GM21423 (cell line): ENCODE results near the gene MAP2.
"Not testable (repeated sequence)": the region's sequence is repeated elsewhere in the genome, so short reads cannot be mapped to it uniquely, and the experiment has no call there.

Experiments
- ATAC-seq: cut with Tn5 transposase; IDR thresholded peaks from one replicate; pipeline ENCODE4 v1.9.1; 2021; ENCODE audit warnings: mild to moderate bottlenecking, moderate library complexity; ENCODE audit not compliant: unreplicated experiment

MAP2 gene

GRCh38 chr2:209472112-209472832 is 48.4 kb downstream of the MAP2 start:
- no peak for ATAC-seq

- no peak for ATAC-seq
Measured at GRCh38 chr2:209472871-209473270, 49.0 kb downstream of the MAP2 start.

- ATAC-seq = no peak
Measured at GRCh38 chr2:209473930-209474419, 50.1 kb downstream of the MAP2 start.

- no peak for ATAC-seq
Measured at GRCh38 chr2:209474960-209475359, 51.1 kb downstream of the MAP2 start.

GRCh38 chr2:209476367-209477208 is 52.7 kb downstream of the MAP2 start:
- ATAC-seq = no peak

GRCh38 chr2:209492296-209492695 is 68.4 kb downstream of the MAP2 start:
- ATAC-seq = not testable (repeated sequence)

GRCh38 chr2:209495068-209495620 is 71.3 kb downstream of the MAP2 start:
- ATAC-seq = not testable (repeated sequence)

GRCh38 chr2:209495855-209496585 is 72.2 kb downstream of the MAP2 start:
- ATAC-seq = no peak

GRCh38 chr2:209496586-209496982 is 72.7 kb downstream of the MAP2 start:
- no peak for ATAC-seq

GRCh38 chr2:209498614-209499013 is 74.8 kb downstream of the MAP2 start:
- ATAC-seq = no peak

- ATAC-seq = no peak
Measured at GRCh38 chr2:209499069-209499468, 75.2 kb downstream of the MAP2 start.

GRCh38 chr2:209501579-209501978 is 77.7 kb downstream of the MAP2 start:
- no peak for ATAC-seq

- no peak for ATAC-seq
Measured at GRCh38 chr2:209505410-209505809, 81.6 kb downstream of the MAP2 start.

- ATAC-seq = no peak
Measured at GRCh38 chr2:209508255-209508654, 84.4 kb downstream of the MAP2 start.

- ATAC-seq = no peak
Measured at GRCh38 chr2:209511637-209512036, 87.8 kb downstream of the MAP2 start.

GRCh38 chr2:209512971-209513370 is 89.1 kb downstream of the MAP2 start:
- ATAC-seq = no peak

- ATAC-seq = no peak
Measured at GRCh38 chr2:209517436-209517835, 93.6 kb downstream of the MAP2 start.

- ATAC-seq = no peak
Measured at GRCh38 chr2:209519271-209519670, 95.4 kb downstream of the MAP2 start.

- no peak for ATAC-seq
Measured at GRCh38 chr2:209519906-209520305, 96.1 kb downstream of the MAP2 start.

GRCh38 chr2:209523041-209523740 is 99.3 kb downstream of the MAP2 start:
- no peak for ATAC-seq
